WTC11 (cell line): ENCODE results near the gene MSI2.

Experiments
- CTCF ChIP-seq: fragments of 200-600 bp; IDR thresholded peaks from 2 replicates; pipeline ENCODE4 v1.8.0; 2022; ENCODE audit warnings: antibody characterized with exemption
- IRF2 ChIP-seq: sonication (generic); formaldehyde crosslinking; IDR thresholded peaks from 2 replicates; pipeline ENCODE4 v1.8.0; 2022; ENCODE audit warnings: low read depth, missing genetic modification reagents, borderline replicate concordance
- NFE2L1 ChIP-seq: sonication (generic); formaldehyde crosslinking; IDR thresholded peaks from 2 replicates; pipeline ENCODE4 v1.8.1; 2023; ENCODE audit warnings: missing genetic modification reagents
- TCF7 ChIP-seq: sonication (generic); formaldehyde crosslinking; IDR thresholded peaks from 2 replicates; pipeline ENCODE4 v1.8.0; 2022; ENCODE audit warnings: mild to moderate bottlenecking, low read depth, missing genetic modification reagents, moderate library complexity
- TEAD4 ChIP-seq: sonication (generic); formaldehyde crosslinking; IDR thresholded peaks from 2 replicates; pipeline ENCODE4 v1.8.0; 2022; ENCODE audit warnings: mild to moderate bottlenecking, missing genetic modification reagents
- USF2 ChIP-seq: sonication (generic); formaldehyde crosslinking; IDR thresholded peaks from 2 replicates; pipeline ENCODE4 v1.8.1; 2023; ENCODE audit warnings: mild to moderate bottlenecking, missing genetic modification reagents, moderate library complexity

GRCh38 chr17:57485916-57486881 lies 229.9 kb downstream of the MSI2 start:
- no peak for TF ChIP-seq CTCF
- TF ChIP-seq TEAD4 (CRISPR knock-in tag), result no peak
- TF ChIP-seq TCF7, result no peak
- no peak for TF ChIP-seq NFE2L1 (CRISPR knock-in tag)
- TF ChIP-seq IRF2 (CRISPR knock-in tag), result no peak
- TF ChIP-seq USF2, result no peak
